Endothelial cell (in vitro differentiated cells): ENCODE measurements around the gene PCSK5. TPM values are rescaled to one million over a fixed set of nuclear protein-coding genes. Genes with fewer than 3 reads are reported as not detected.
"Not testable (repeated sequence)": the region's sequence is repeated elsewhere in the genome, so short reads cannot be mapped to it uniquely, and the experiment has no call there.

Experiments
- DNase-seq: peaks from one replicate; pipeline ENCODE4 v3.0.0; 2021; ENCODE audit warnings: low spot score
- H3K27ac Mint-ChIP-seq: one replicate; pipeline ENCODE4 v1.8.0; 2021; ENCODE audit warnings: mixed read lengths, inconsistent platforms; ENCODE audit not compliant: unreplicated experiment
- H3K27me3 Mint-ChIP-seq: one replicate; pipeline ENCODE4 v1.8.0; 2021; ENCODE audit warnings: mild to moderate bottlenecking, moderate library complexity, mixed read lengths, inconsistent platforms; ENCODE audit not compliant: unreplicated experiment
- H3K36me3 Mint-ChIP-seq: one replicate; pipeline ENCODE4 v1.8.0; 2021; ENCODE audit warnings: mild to moderate bottlenecking, low read depth, mixed read lengths, inconsistent platforms; ENCODE audit not compliant: unreplicated experiment
- H3K4me1 Mint-ChIP-seq: one replicate; pipeline ENCODE4 v1.8.0; 2021; ENCODE audit warnings: mild to moderate bottlenecking, mixed read lengths, inconsistent platforms; ENCODE audit not compliant: unreplicated experiment
- H3K4me3 Mint-ChIP-seq: one replicate; pipeline ENCODE4 v1.8.0; 2021; ENCODE audit warnings: mild to moderate bottlenecking, mixed read lengths, inconsistent platforms; ENCODE audit not compliant: unreplicated experiment
- H3K9me3 Mint-ChIP-seq: one replicate; pipeline ENCODE4 v1.8.0; 2021; ENCODE audit warnings: mixed read lengths, inconsistent platforms; ENCODE audit not compliant: unreplicated experiment
- CTCF ChIP-seq: fragments of 200-600 bp; sonication (generic); IDR thresholded peaks from one replicate; pipeline ENCODE4 v1.5.0; 2021; ENCODE audit warnings: antibody characterized with exemption; ENCODE audit not compliant: unreplicated experiment
- total RNA-seq: library from RNA; stranded (reverse); fragmentation: NEBNext Ultra II Directional; extraction: Animal tissue kit (Norgen Biotek cat#: 25700); gene quantifications from one replicate; pipeline ENCODE4 v1.2.1, GENCODE V29; 2021; ENCODE audit not compliant: unreplicated experiment

Gene PCSK5
- total RNA-seq, 1 donor from 2014 or later: 3.1 TPM

- H3K4me3 Mint-ChIP-seq: no peak overlapping the region
- TF ChIP-seq CTCF: no peak
- H3K27ac Mint-ChIP-seq: no peak overlapping the region
- no peak for DNase-seq
- H3K9me3 Mint-ChIP-seq: no peaks in the 10 kb centered on the region
- H3K4me1 Mint-ChIP-seq: no peaks in the 10 kb centered on the region
- H3K36me3 Mint-ChIP-seq: no peaks in the 10 kb centered on the region
- H3K27me3 Mint-ChIP-seq: peaks cover 4% of the 10 kb centered on the region
Observed at GRCh38 chr9:75960551-75960950, 70.1 kb downstream of the PCSK5 start.

- Mint-ChIP-seq H3K27me3 (peaks cover 4% of the 10 kb centered on the region), H3K9me3 (no peaks in the 10 kb centered on the region), H3K4me1 (no peaks in the 10 kb centered on the region), H3K36me3 (no peaks in the 10 kb centered on the region), H3K27ac (no peak overlapping the region), H3K4me3 (no peak overlapping the region)
- DNase-seq: no peak
- TF ChIP-seq CTCF: no peak
Observed at GRCh38 chr9:75962013-75962661, 71.7 kb downstream of the PCSK5 start.

GRCh38 chr9:75962662-75963036, 72.2 kb downstream of the PCSK5 start:
- no peak for DNase-seq
- Mint-ChIP-seq H3K4me3 (no peak overlapping the region), H3K36me3 (no peaks in the 10 kb centered on the region), H3K27ac (no peak overlapping the region), H3K4me1 (no peaks in the 10 kb centered on the region), H3K9me3 (no peaks in the 10 kb centered on the region), H3K27me3 (peaks cover 4% of the 10 kb centered on the region)
- no peak for TF ChIP-seq CTCF

GRCh38 chr9:75963321-75963720, 72.8 kb downstream of the PCSK5 start:
- not testable (repeated sequence) for H3K27ac Mint-ChIP-seq, DNase-seq, H3K9me3 Mint-ChIP-seq, H3K27me3 Mint-ChIP-seq, H3K36me3 Mint-ChIP-seq, H3K4me1 Mint-ChIP-seq, H3K4me3 Mint-ChIP-seq

- no peaks in the 10 kb centered on the region for H3K4me1 Mint-ChIP-seq
- DNase-seq: no peak
- TF ChIP-seq CTCF: no peak
- peaks cover 4% of the 10 kb centered on the region for H3K27me3 Mint-ChIP-seq
- no peaks in the 10 kb centered on the region for H3K36me3 Mint-ChIP-seq
- H3K4me3 Mint-ChIP-seq: no peak overlapping the region
- no peaks in the 10 kb centered on the region for H3K9me3 Mint-ChIP-seq
- H3K27ac Mint-ChIP-seq: no peak overlapping the region
Observed at GRCh38 chr9:75964427-75964826, 74.0 kb downstream of the PCSK5 start.

- Mint-ChIP-seq H3K4me3 (no peak overlapping the region), H3K36me3 (no peaks in the 10 kb centered on the region), H3K9me3 (no peaks in the 10 kb centered on the region), H3K27ac (no peak overlapping the region), H3K27me3 (peaks cover 4% of the 10 kb centered on the region), H3K4me1 (no peaks in the 10 kb centered on the region)
- no peak for DNase-seq
- no peak for TF ChIP-seq CTCF
Observed at GRCh38 chr9:75965231-75965630, 74.8 kb downstream of the PCSK5 start.
